HepG2 (cell line): ENCODE results near the gene SMARCB1. TPM values are rescaled to one million over a fixed set of nuclear protein-coding genes. Genes with fewer than 3 reads are reported as not detected.
A peak's percentile ranks its signal among the peaks of the same experiment; 100 is the strongest.

Source experiments
- ATAC-seq: fragments of 200-7000 bp; cut with Tn5 transposase; 3 replicates; pipeline ENCODE4 v1.9.1; 2020; ENCODE audit warnings: mild to moderate bottlenecking, moderate library complexity
- BruUV-seq: library from RNA; stranded (reverse); fragments of 400-500 nt; replicated peaks from 2 replicates; lab custom pipeline; 2021; lab: Mats Ljungman, UMichigan
- CTCF ChIA-PET: fragments of 300-600 bp; formaldehyde crosslinking; extraction: SDS; loops from one replicate; lab custom pipeline; 2021; ENCODE audit warnings: low total read pairs, inconsistent platforms, low intra/inter-chr PET ratio; lab: Yijun Ruan, JAX
- POLR2A ChIA-PET: fragments of 350-600 bp; sonication (Branson Sonifier 250); formaldehyde crosslinking; loops from one replicate; lab custom pipeline; 2020; ENCODE audit warnings: antibody characterized with exemption, inconsistent platforms; lab: Yijun Ruan, JAX
- DNase-seq: peaks from one replicate; pipeline ENCODE4 v3.0.0-alpha.2; 2015; ENCODE audit warnings: low spot score
- FAIRE-seq: peaks from 3 replicates; lab custom pipeline; 2011; peaks lifted over from hg19 to GRCh38; lab: Jason Lieb, UNC
- H2AFZ ChIP-seq: one replicate; pipeline ENCODE4 v1.6.1; 2011; ENCODE audit warnings: low read length, inconsistent platforms
- H3K27ac ChIP-seq: fragments of 300-600 bp; 3 replicates; pipeline ENCODE4 v1.8.0; 2011; ENCODE audit warnings: mixed run types, mild to moderate bottlenecking, mixed read lengths, low read length, inconsistent platforms; ENCODE audit not compliant: insufficient read depth; ENCODE audit errors: extremely low read length
- H3K27me3 ChIP-seq, 2 experiments: fragments of 200-600 bp in 1 of 2; 2 replicates in 1 of 2; 3 replicates in 1 of 2; pipeline versions ENCODE4 v1.6.0 to v1.8.0; 2011; ENCODE audit warnings: low read length in 2 of 2, mild to moderate bottlenecking in 2 of 2, moderate library complexity in 2 of 2, inconsistent platforms in 1 of 2; ENCODE audit not compliant: insufficient read depth in 2 of 2, control insufficient read depth in 1 of 2
- H3K36me3 ChIP-seq, 2 experiments: fragments of 200-600 bp in 1 of 2; replicated peaks in 1 of 2; 2 replicates in 1 of 2; 3 replicates in 1 of 2; pipeline versions ENCODE4 v1.5.1 to v1.8.0; 2011; ENCODE audit warnings: low read length in 2 of 2, inconsistent platforms in 1 of 2; ENCODE audit not compliant: insufficient read depth in 2 of 2, control insufficient read depth in 1 of 2
- H3K4me1 ChIP-seq: 2 replicates; pipeline ENCODE4 v1.5.1; 2012; ENCODE audit warnings: low read length, inconsistent platforms; ENCODE audit not compliant: insufficient read depth
- H3K4me2 ChIP-seq: 2 replicates; pipeline ENCODE4 v1.6.0; 2011; ENCODE audit warnings: low read depth, low read length, inconsistent platforms
- H3K4me3 ChIP-seq, 3 experiments: fragments of 200-600 bp in 1 of 3; sonication (generic), shearing (Covaris generic) in 1 of 3; replicated peaks in 1 of 3; 2 replicates each; pipeline ENCODE4 v1.5.1; 2011 to 2016; ENCODE audit warnings: low read length in 3 of 3, inconsistent platforms in 2 of 3, low read depth in 2 of 3, mild to moderate bottlenecking in 2 of 3, control low read depth in 1 of 3, mixed read lengths in 1 of 3; ENCODE audit not compliant: insufficient read depth in 1 of 3
- H3K79me2 ChIP-seq: one replicate; pipeline ENCODE4 v1.6.1; 2011; ENCODE audit warnings: low read length, inconsistent platforms; ENCODE audit not compliant: insufficient read depth
- H3K9ac ChIP-seq: 2 replicates; pipeline ENCODE4 v1.6.0; 2011; ENCODE audit warnings: mild to moderate bottlenecking, low read depth, low read length, inconsistent platforms; ENCODE audit not compliant: insufficient read depth
- H3K9me3 ChIP-seq: 2 replicates; pipeline ENCODE4 v1.5.1; 2012; ENCODE audit warnings: mild to moderate bottlenecking, low read length
- H4K20me1 ChIP-seq: 2 replicates; pipeline ENCODE4 v1.6.0; 2011; ENCODE audit warnings: inconsistent platforms, mild to moderate bottlenecking, low read length, moderate library complexity; ENCODE audit not compliant: insufficient read depth
- BORCS8-MEF2B ChIP-seq: sonication (generic); formaldehyde crosslinking; IDR thresholded peaks from 2 replicates; pipeline ENCODE4 v1.8.0; 2022; ENCODE audit warnings: mild to moderate bottlenecking, missing genetic modification reagents
- CENPT ChIP-seq: sonication (generic); formaldehyde crosslinking; IDR thresholded peaks from 2 replicates; pipeline ENCODE4 v1.8.0; 2022; ENCODE audit warnings: low read depth, mild to moderate bottlenecking, moderate library complexity, missing genetic modification reagents
- ESRRA ChIP-seq: sonication (generic); formaldehyde crosslinking; IDR thresholded peaks from 2 replicates; pipeline ENCODE4 v1.5.1; 2020; ENCODE audit warnings: mild to moderate bottlenecking, low read depth, missing genetic modification reagents
- ETV5 ChIP-seq: IDR thresholded peaks from 2 replicates; pipeline ENCODE4 v1.6.1; 2018; ENCODE audit warnings: missing biosample characterization, missing genetic modification reagents, inconsistent platforms, borderline replicate concordance
- IRF2 ChIP-seq: IDR thresholded peaks from 2 replicates; pipeline ENCODE4 v1.6.1; 2018; ENCODE audit warnings: missing genetic modification reagents, missing compliant biosample characterization
- MED1 ChIP-seq: sonication (generic); formaldehyde crosslinking; IDR thresholded peaks from 2 replicates; pipeline ENCODE4 v1.4.0; 2020; ENCODE audit warnings: missing genetic modification reagents
- MEF2D ChIP-seq: sonication (generic); formaldehyde crosslinking; IDR thresholded peaks from 2 replicates; pipeline ENCODE4 v1.5.1; 2020; ENCODE audit warnings: mild to moderate bottlenecking, missing genetic modification reagents
- NR2F6 ChIP-seq, 2 experiments: IDR thresholded peaks; 2 replicates each; pipeline ENCODE4 v1.6.1; 2016; ENCODE audit warnings: antibody characterized with exemption in 1 of 2, mild to moderate bottlenecking in 1 of 2
- PHF5A ChIP-seq: IDR thresholded peaks from one replicate; pipeline ENCODE4 v1.6.1; 2018; ENCODE audit warnings: low read depth, missing genetic modification reagents; ENCODE audit not compliant: unreplicated experiment
- RAD51 ChIP-seq: fragments of 450-650 bp; IDR thresholded peaks from 2 replicates; pipeline ENCODE4 v1.6.1; 2016; ENCODE audit warnings: borderline replicate concordance
- SALL1 ChIP-seq: sonication (generic); formaldehyde crosslinking; IDR thresholded peaks from 2 replicates; pipeline ENCODE4 v1.8.0; 2022; ENCODE audit warnings: mild to moderate bottlenecking, missing genetic modification reagents
- SATB2 ChIP-seq: sonication (generic); formaldehyde crosslinking; IDR thresholded peaks from 2 replicates; pipeline ENCODE4 v1.5.0; 2020; ENCODE audit warnings: missing genetic modification reagents
- TARDBP ChIP-seq: sonication (generic); formaldehyde crosslinking; IDR thresholded peaks from 2 replicates; pipeline ENCODE4 v1.8.0; 2022; ENCODE audit warnings: mild to moderate bottlenecking, missing genetic modification reagents
- ZBTB38 ChIP-seq: sonication (generic); formaldehyde crosslinking; IDR thresholded peaks from 2 replicates; pipeline ENCODE4 v1.5.1; 2020; ENCODE audit warnings: mild to moderate bottlenecking, missing genetic modification reagents
- ZFY ChIP-seq: sonication (generic); formaldehyde crosslinking; IDR thresholded peaks from 2 replicates; pipeline ENCODE4 v1.4.0; 2020; ENCODE audit warnings: missing genetic modification reagents
- ZMAT3 ChIP-seq: sonication (generic); formaldehyde crosslinking; conservative IDR thresholded peaks from 2 replicates; pipeline ENCODE4 v1.7.0; 2021; ENCODE audit warnings: missing genetic modification reagents
- ZNF136 ChIP-seq: sonication (generic); formaldehyde crosslinking; IDR thresholded peaks from 2 replicates; pipeline ENCODE4 v1.8.1; 2022; ENCODE audit warnings: low read depth, mild to moderate bottlenecking, moderate library complexity, missing genetic modification reagents
- ZNF501 ChIP-seq: sonication (generic); formaldehyde crosslinking; IDR thresholded peaks from 2 replicates; pipeline ENCODE4 v1.5.1; 2020; ENCODE audit warnings: mild to moderate bottlenecking, moderate library complexity, missing genetic modification reagents
- ZNF572 ChIP-seq: sonication (generic); formaldehyde crosslinking; IDR thresholded peaks from 2 replicates; pipeline ENCODE4 v1.5.1; 2020; ENCODE audit warnings: mild to moderate bottlenecking, missing genetic modification reagents
- ZNF772 ChIP-seq: sonication (generic); formaldehyde crosslinking; IDR thresholded peaks from 2 replicates; pipeline ENCODE4 v1.5.0; 2020; ENCODE audit warnings: mild to moderate bottlenecking, missing genetic modification reagents
- WGBS: methylation state at CpG from one replicate; pipeline ENCODE4 v1.1.6; 2017; ENCODE audit warnings: low lambda C conversion rate; 5-methylcytosine and 5-hydroxymethylcytosine counted together
- in situ Hi-C: cut with HindIII; loops from 2 replicates; pipeline ENCODE4 v1.10.0; 2017; ENCODE audit warnings: low pct_unique_long_range_greater_than_20kb; ENCODE audit not compliant: extremely low pct_ligation_motif_present
- intact Hi-C: fragments of 100-400 bp; cut with micrococcal nuclease; formaldehyde crosslinking; loops from one replicate; pipeline ENCODE4 v1.10.0; 2022; ENCODE audit not compliant: unreplicated experiment
- polyA plus RNA-seq, 8 experiments: library from polyadenylated mRNA; depleted of rRNA in 3 of 8; stranded (reverse) in 7 of 8; unstranded in 1 of 8; fragments of >200 nt; fragmentation: Illumina TruSeq in 4 of 8; extraction: Trizol in 4 of 8; gene quantifications; 2 replicates each; pipeline versions ENCODE4 v1.2.1 to v1.2.3, GENCODE V29; 2011 to 2016; ENCODE audit warnings: low read depth in 4 of 8, missing spikeins in 1 of 8, mixed read lengths in 1 of 8; ENCODE audit not compliant: insufficient read depth in 1 of 8
- total RNA-seq, 5 experiments: library from RNA; depleted of rRNA; stranded (reverse); fragments of >200 nt; fragmentation: Illumina TruSeq; extraction: Trizol; gene quantifications; 2 replicates each; pipeline ENCODE4 v1.2.3, GENCODE V29; 2016; ENCODE audit warnings: low read depth in 1 of 5

Gene SMARCB1
- total and polyA plus RNA-seq, 2 of the 13 experiments (the other 11 are each of a cell fraction or from before 2014, with no cell fraction given) = 74.0 to 166 TPM

DNA sequence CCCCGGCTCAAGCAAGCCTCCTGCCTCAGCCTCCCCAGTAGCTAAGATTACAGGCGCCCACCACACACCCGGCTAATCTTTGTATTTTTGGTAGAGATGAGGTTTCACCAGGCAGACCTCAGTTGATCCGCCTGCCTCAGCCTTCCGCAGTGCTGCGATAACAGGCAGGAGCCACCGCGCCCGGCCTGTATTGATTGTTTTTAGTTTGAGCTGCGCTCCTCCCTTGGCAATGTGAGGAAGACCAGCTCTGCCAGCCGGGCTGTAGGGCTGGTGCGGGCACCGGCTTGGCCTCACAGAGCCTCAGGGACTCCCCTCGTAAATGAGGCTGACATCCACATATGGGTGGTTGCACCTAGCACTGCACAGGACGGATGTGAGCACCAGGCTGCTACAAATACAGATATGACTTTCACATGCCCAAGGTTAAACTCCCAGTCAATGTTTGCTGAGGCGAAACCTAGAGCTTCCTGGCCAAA lies 63.4 kb downstream of the SMARCB1 start:
- Histone ChIP-seq H3K9me3 (no peaks in the 10 kb centered on the region), H3K27me3 (peaks cover 2 to 11% of the 10 kb centered on the region in 2 experiments; a peak in 1 of 5 replicates), H4K20me1 (no peaks in the 10 kb centered on the region), H3K36me3 (no peaks in the 10 kb centered on the region), H3K27ac (no peak overlapping the region), H3K4me2 (peak overlapping the region; percentile 69), H2AFZ (no peak overlapping the region), H3K4me3 (peak overlapping the region in 2 of 3 experiments; percentile 16 to 17; a peak in 2 of 6 replicates), H3K9ac (no peak overlapping the region), H3K79me2 (no peaks in the 10 kb centered on the region), H3K4me1 (peaks cover 57% of the 10 kb centered on the region)
- 34% methylated on average over 13 of the region's 16 CpGs for WGBS
- ChIA-PET POLR2A (interaction anchor here (0.6 to 2.8 kb wide), 8 partner anchors 8 to 100 kb away, joined by 3 to 18 read pairs (median 6); partner anchors contain the start of genes CHCHD10, MIF, SLC2A11 and ZNF70), CTCF (interaction anchor here (1.2 to 3.9 kb wide), 4 partner anchors 82 to 223 kb away, joined by 3 to 34 read pairs (median 4); partner anchors contain the start of gene CHCHD10)
- intact Hi-C loops = no loop called here
- FAIRE-seq (no peak), ATAC-seq (peak; percentile 19), DNase-seq (no peak)
- in situ Hi-C loops = no loop called here
- TF ChIP-seq ZBTB38 (CRISPR knock-in tag) (0 out of 2 replicates have a peak, but pooled peaks have one; percentile 67), ZFY (CRISPR knock-in tag) (no peak), SATB2 (no peak), BORCS8-MEF2B (CRISPR knock-in tag) (peak; percentile 21; the same call in 1 of the 2 replicates), ETV5 (CRISPR knock-in tag) (peak; percentile 17; the same call in 1 of the 2 replicates), ZNF136 (CRISPR knock-in tag) (no peak), PHF5A (CRISPR knock-in tag) (no peak), MEF2D (0 out of 2 replicates have a peak, but pooled peaks have one; percentile 23), MED1 (0 out of 2 replicates have a peak, but pooled peaks have one; percentile 9), NR2F6 (IDR thresholded peaks at IDR 0.05) (no peak), NR2F6 (CRISPR knock-in tag; IDR thresholded peaks at IDR 0.05) (no peak), SALL1 (peak; percentile 67), CENPT (CRISPR knock-in tag) (0 out of 2 replicates have a peak, but pooled peaks have one; percentile 51), ZNF501 (0 out of 2 replicates have a peak, but pooled peaks have one; percentile 1), ZNF572 (CRISPR knock-in tag) (0 out of 2 replicates have a peak, but pooled peaks have one; percentile 73), ESRRA (CRISPR knock-in tag) (peak; percentile 79), ZMAT3 (CRISPR knock-in tag) (0 out of 2 replicates have a peak, but pooled peaks have one; percentile 7), TARDBP (CRISPR knock-in tag) (no peak), ZNF772 (CRISPR knock-in tag) (0 out of 2 replicates have a peak, but pooled peaks have one; percentile 46), IRF2 (CRISPR knock-in tag) (no peak), RAD51 (no peak)
- BruUV-seq = no TSS peak
